Body of pancreas (tissue), 4 donors: ENCODE data around the gene SCYGR2.

Experiments used
- CTCF ChIP-seq, 7 experiments: fragments of 450-650 bp in 4 of 7; fragments of 200-600 bp in 3 of 7; sonication (generic) in 3 of 7; IDR thresholded peaks; one replicate each; pipeline ENCODE4 v1.5.1; 2016 to 2019; ENCODE audit warnings: antibody characterized with exemption in 7 of 7
- POLR2A ChIP-seq, 3 donors: fragments of 450-650 bp; IDR thresholded peaks; one replicate each; pipeline ENCODE4 v1.6.1; 2016; ENCODE audit warnings: antibody characterized with exemption in 3 of 3, mild to moderate bottlenecking in 2 of 3

DNA sequence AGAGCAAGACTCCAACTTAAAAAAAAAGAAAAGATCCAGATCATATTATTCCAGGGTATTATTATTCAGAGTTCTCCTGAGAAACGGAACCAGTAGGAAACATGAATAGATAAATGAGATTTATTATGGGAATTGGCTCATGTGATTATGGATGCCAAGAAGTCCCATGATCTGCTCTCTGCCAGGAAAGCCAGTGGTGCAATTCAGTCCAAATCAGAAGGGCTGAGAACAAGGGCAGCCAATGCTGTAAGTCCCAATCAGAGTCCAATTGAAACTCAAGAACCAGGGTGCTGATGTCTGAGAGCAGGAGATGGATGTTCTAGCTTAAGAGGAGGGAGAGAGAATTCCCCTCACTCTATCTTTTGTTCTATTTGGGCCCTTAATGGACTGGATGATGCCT is 7.8 kb downstream of the SCYGR2 start:
- TF ChIP-seq POLR2A (IDR thresholded peaks at IDR 0.05) (no peak), CTCF (IDR thresholded peaks at IDR 0.05) (no peak)
